ENCODE measurements around the gene VAV3.
"Not testable (repeated sequence)": the region's sequence is repeated elsewhere in the genome, so short reads cannot be mapped to it uniquely, and the experiment has no call there.

Gene VAV3

DNA sequence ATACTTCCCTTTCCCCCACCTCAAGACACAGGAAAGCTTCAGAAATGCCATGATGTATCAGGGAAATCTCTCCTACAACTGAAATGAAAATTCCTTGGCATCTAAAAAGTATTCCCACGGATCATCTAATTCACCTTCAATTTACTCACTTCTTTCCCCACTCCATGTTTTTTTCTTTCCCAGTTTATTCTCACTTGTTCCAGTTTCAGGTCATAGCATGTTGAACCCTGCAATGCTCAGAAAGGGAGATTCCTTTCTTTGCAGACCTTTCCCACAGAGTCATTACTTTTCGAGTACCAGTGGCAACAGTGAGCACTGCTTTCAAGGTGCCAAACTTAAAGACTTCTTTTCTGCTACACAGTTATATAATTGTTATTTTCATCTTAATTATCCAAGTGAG lies 305.0 kb downstream of the VAV3 start:
- TF ChIP-seq, protein P1, sequence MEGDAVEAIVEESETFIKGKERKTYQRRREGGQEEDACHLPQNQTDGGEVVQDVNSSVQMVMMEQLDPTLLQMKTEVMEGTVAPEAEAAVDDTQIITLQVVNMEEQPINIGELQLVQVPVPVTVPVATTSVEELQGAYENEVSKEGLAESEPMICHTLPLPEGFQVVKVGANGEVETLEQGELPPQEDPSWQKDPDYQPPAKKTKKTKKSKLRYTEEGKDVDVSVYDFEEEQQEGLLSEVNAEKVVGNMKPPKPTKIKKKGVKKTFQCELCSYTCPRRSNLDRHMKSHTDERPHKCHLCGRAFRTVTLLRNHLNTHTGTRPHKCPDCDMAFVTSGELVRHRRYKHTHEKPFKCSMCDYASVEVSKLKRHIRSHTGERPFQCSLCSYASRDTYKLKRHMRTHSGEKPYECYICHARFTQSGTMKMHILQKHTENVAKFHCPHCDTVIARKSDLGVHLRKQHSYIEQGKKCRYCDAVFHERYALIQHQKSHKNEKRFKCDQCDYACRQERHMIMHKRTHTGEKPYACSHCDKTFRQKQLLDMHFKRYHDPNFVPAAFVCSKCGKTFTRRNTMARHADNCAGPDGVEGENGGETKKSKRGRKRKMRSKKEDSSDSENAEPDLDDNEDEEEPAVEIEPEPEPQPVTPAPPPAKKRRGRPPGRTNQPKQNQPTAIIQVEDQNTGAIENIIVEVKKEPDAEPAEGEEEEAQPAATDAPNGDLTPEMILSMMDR (conservative IDR thresholded peaks at IDR 0.05; ENCODE audit: control insufficient read depth, insufficient read depth, low read depth, low read length): no peak
- no peak overlapping the region for H3K4me3 ChIP-seq (ENCODE audit: control insufficient read depth, low read depth, low read length)
- no peak for DNase-seq (ENCODE audit: low read depth)

DNA sequence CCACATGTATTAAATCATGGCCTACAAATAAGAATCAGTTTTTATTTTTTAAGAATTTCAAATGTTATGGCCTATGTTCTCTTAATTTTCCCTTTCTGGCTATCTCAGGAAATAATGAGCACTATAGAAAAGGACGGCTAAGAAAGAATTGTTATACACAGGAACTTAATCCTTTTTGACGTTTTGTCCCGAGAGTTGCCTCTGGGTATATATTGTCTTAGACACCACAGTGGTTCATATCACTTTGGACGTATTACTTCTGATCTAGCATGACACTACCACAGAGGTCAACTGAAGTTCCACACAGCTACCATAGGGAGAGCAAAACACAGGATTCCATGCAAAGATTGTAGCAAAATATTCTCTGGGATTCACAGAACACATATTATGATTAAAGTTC lies 307.6 kb downstream of the VAV3 start:
- no peak for DNase-seq (ENCODE audit: low read depth)
- H3K4me3 ChIP-seq (ENCODE audit: control insufficient read depth, low read depth, low read length): no peak overlapping the region
- TF ChIP-seq, protein P1 (conservative IDR thresholded peaks at IDR 0.05; ENCODE audit: control insufficient read depth, insufficient read depth, low read depth, low read length): no peak

DNA sequence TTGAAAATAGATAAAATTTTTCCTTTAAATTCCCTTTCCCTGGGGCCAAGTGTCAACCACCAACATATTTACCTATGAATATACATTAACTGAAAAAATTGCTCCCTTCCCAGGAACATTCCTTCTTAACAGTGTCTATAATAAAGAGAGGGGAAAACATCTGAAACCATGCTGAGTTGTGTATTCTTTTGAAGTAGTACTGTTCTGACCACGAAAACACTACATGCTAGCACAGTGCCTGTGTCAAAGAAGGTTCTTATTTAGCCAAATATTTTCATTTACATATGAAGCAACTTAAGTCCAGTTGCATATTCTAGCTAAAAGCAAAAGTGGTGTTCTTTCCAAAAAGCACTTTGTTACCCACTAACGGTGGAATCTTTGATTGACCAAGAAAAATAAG lies 311.2 kb downstream of the VAV3 start:
- no peak for DNase-seq (ENCODE audit: low read depth)
- H3K4me3 ChIP-seq (ENCODE audit: control insufficient read depth, low read depth, low read length): no peak overlapping the region
- TF ChIP-seq, protein P1 (conservative IDR thresholded peaks at IDR 0.05; ENCODE audit: control insufficient read depth, insufficient read depth, low read depth, low read length): no peak

DNA sequence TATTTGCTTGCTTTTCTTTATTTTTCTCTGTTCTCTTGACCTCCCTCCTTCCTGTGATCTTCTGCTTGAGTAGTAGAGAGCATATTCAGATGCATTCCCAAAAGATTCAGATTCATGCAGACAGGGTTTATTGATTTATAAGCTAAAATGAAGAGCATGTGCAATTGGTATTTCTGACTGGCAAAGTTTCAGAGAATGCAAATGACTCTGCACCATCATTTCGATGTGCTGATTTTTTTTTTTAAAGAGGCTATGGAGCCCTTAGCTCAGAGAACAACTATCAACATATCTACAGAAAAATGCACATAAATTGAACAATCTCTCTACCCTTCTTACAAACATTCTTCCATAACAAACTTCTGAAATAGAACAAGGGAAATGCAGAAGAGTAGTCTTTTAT lies 312.0 kb downstream of the VAV3 start:
- H3K4me3 ChIP-seq (ENCODE audit: control insufficient read depth, low read depth, low read length): no peak overlapping the region
- TF ChIP-seq, protein P1 (conservative IDR thresholded peaks at IDR 0.05; ENCODE audit: control insufficient read depth, insufficient read depth, low read depth, low read length): no peak
- DNase-seq (ENCODE audit: low read depth): peak; percentile 6

DNA sequence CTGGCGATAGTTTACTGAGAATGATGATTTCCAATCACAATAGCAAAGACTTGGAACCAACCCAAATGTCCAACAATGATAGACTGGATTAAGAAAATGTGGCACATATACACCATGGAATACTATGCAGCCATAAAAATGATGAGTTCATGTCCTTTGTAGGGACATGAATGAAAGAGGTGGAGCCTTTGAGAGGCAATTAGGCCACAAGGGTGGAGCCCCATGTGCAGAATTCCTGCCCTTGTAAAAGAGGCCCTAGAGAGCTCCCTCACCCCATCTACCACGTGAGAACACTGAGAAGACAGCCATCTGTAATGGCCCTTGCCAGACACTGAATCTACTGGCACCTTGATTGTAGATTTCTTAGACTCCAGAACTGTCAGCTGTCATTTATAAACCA lies 314.2 kb downstream of the VAV3 start:
- not testable (repeated sequence) for H3K4me3 ChIP-seq (ENCODE audit: control insufficient read depth, low read depth, low read length); DNase-seq (ENCODE audit: low read depth)

DNA sequence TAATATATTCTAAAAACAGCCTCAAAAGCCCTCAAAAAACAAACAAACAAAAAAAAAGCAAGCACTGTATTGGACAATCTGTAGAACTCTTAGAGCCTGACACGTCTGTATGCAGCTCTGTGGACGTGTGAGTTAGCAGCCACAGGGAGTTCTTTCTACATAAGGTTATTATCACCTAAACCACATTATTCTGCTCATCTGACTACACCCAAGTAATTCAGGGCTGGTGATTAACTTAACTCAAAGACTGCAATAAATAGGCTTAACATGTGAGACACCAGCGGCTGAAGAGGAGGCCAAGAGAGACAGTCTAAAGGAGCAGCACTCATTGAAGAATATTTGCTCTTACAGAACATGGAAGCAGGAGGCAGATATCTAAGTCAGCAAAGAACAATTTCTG lies 316.0 kb downstream of the VAV3 start:
- H3K4me3 ChIP-seq (ENCODE audit: control insufficient read depth, low read depth, low read length): no peak overlapping the region
- TF ChIP-seq, protein P1 (conservative IDR thresholded peaks at IDR 0.05; ENCODE audit: control insufficient read depth, insufficient read depth, low read depth, low read length): no peak
- DNase-seq (ENCODE audit: low read depth): no peak

DNA sequence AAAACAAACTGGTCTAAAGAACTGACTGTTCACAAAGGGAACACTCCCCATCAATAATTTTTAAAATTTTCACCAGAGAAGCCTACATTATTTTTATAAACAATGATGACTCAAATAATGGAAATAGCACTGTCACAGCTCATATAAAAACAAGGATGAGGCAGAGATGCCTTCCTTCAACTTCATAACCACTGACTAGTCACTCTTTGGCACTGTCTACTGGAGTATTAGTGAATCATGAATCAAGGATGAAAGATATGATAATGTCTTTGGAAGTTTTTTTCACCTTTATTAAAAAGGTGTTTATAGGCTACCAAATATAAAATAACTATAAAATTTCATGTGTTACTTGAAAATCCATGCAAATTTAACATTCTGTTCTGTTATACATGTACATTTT lies 316.9 kb downstream of the VAV3 start:
- no peak overlapping the region for H3K4me3 ChIP-seq (ENCODE audit: control insufficient read depth, low read depth, low read length)
- TF ChIP-seq, protein P1 (conservative IDR thresholded peaks at IDR 0.05; ENCODE audit: control insufficient read depth, insufficient read depth, low read depth, low read length): no peak
- peak; percentile 90 for DNase-seq (ENCODE audit: low read depth)
